NCI-H446 treated with DMSO at 0.1 percent for 48 hours (cell line): ENCODE results near the gene LRRC73.
"Not testable (repeated sequence)": the region's sequence is repeated elsewhere in the genome, so short reads cannot be mapped to it uniquely, and the experiment has no call there.

Experiments
- DNase-seq: peaks from one replicate; lab custom pipeline; 2025; lab: John Stamatoyannopoulos, UW

Gene LRRC73

DNA sequence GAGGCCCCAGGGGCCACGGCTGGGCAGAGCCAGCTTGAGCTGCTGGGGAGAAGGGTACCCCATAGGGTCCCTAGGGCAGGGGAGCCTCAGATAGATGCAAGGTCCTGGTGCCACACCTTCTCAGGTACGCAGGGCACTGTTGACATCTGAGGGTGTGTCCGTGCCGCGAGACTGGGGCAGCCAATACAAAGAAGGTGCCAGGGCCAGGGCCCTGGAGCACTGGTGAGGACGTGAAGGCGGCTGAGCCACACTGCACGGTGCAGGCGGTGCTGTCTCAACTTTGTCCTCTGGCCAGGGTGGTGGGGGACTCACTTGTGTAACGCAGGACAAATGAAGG, 649 bp upstream of the LRRC73 start:
- no peak for DNase-seq

- DNase-seq, result no peak
Measured at GRCh38 chr6:43509142-43509983, 783 bp downstream of the LRRC73 start.

GRCh38 chr6:43508481-43509141, 1.5 kb downstream of the LRRC73 start:
- DNase-seq, result no peak

GRCh38 chr6:43506667-43507471, 3.3 kb downstream of the LRRC73 start:
- peak; percentile 17 for DNase-seq

GRCh38 chr6:43506171-43506570, 4.0 kb downstream of the LRRC73 start:
- DNase-seq, result no peak

GRCh38 chr6:43505718-43506117, 4.4 kb downstream of the LRRC73 start:
- no peak for DNase-seq

GRCh38 chr6:43504756-43505593, 5.2 kb downstream of the LRRC73 start:
- no peak for DNase-seq

- DNase-seq, result no peak
Measured at GRCh38 chr6:43503443-43503842, 6.7 kb downstream of the LRRC73 start.

DNA sequence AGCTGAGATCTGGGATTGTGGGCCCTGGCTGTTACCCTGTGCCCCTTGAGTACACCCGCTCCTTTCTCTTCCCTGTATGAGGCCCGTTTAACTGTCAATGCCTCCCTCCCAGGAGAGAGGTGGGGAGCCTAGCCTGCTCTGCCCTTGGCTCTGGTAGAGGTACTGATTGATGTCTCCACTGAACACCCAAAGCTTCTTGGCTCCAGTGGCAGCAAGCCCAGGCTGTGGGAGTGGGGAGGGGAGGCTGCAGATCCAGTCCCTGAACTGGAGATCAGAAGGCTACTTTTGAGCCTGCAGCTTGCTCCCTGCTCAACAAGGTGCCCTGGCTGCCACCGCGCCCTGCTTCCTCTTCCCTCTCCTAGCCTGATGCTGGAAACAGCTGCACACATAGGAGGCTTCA, 7.5 kb downstream of the LRRC73 start:
- no peak for DNase-seq

- no peak for DNase-seq
Measured at GRCh38 chr6:43500921-43501320, 9.2 kb downstream of the LRRC73 start.

DNA sequence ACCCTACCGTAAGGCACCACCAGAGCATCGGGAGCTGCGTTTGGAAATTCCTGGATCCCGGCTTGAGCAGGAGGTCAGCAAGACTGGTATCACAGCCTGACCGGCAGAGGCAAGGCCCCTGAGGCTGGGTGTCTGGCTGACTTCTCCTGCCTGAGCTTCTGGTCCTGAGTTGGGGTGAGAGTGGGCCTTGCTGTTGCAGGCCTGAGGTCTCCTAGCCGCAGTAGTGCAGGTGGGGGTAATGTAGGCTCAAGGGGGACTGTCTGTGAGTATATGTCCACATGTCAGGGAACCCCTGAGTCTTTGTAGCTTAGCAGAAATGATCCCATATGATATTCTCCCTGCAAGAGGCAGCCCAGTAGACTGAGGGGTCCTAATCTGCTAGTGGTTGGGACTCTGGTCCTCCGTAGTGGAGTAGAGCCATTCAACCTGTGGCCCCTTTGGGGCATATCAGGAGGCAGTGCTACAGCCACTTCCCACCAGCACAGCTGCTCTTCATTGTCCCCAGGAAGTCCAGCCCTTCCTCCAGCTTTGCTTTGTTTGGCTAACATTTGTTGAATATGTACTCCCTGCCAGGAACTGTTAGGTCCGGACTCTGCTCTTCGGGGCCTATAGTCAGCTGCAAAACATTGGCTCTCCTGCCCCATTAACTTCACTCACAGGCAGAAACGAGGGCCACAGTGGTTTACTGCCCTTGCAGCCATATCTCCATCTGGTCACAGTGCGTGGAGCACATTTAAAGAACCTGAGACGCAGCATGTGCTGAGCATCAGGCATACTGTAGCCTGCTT, 10.9 kb downstream of the LRRC73 start:
- DNase-seq, result no peak

- DNase-seq, result not testable (repeated sequence)
Measured at GRCh38 chr6:43498291-43498690, 11.9 kb downstream of the LRRC73 start.

DNA sequence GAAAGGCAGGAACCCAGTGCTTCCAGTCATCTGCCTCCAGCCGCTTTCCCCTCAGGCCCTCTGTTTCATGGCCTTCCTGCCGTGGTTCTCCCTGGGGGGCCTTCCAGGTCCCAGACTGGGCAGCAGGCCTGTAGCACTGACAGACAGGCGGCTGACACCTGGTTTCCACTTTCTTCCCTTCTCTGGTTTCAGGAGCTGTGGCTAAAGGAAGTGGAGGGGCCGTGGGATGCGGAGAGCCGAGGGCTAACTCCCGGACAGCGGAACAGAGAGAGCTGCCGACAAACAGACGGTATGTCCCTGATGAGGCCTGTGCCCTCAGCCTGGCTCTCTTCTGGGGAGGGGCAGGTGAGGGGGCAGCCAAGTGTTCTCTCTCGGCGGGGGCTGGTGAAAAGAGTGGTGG, 12.5 kb downstream of the LRRC73 start:
- DNase-seq, result no peak

- DNase-seq, result no peak
Measured at GRCh38 chr6:43497129-43497396, 13.1 kb downstream of the LRRC73 start.

DNA sequence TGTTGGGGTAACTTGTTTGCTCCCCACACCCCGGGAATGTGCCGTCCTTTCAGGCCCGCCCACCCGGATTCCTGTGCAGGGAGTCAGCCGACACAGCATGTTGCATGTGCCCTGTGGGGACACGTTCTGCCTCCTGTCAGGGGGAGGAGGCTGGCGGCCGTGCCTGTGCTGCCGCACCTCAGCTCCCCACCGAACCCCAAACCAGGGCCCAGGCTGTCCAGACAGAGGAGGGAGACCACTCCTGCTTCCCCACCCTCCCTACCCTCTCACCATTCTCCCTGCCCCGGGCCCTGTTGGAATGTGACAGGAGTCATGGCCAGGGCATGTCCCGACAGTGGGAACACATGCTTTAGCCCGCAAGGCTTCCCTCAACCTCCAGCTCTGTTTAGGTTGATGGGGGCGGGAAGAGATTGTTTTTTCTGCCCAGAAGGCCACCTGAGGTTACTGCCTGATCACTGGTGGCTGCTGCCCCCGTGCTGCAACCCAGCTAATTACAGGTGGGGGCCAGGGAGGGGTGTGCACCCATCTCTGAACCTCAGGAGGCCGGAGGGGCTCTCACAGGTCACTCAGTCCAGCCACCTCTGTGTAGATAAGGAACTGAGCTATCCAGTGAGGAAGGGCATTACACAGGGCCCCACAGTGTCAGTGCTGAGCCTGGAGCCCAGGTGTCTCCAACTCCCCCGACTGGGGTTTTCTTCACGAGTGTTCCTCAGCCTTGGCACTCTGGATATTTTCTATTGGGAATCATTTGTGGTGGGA, 13.6 kb downstream of the LRRC73 start:
- no peak for DNase-seq

DNA sequence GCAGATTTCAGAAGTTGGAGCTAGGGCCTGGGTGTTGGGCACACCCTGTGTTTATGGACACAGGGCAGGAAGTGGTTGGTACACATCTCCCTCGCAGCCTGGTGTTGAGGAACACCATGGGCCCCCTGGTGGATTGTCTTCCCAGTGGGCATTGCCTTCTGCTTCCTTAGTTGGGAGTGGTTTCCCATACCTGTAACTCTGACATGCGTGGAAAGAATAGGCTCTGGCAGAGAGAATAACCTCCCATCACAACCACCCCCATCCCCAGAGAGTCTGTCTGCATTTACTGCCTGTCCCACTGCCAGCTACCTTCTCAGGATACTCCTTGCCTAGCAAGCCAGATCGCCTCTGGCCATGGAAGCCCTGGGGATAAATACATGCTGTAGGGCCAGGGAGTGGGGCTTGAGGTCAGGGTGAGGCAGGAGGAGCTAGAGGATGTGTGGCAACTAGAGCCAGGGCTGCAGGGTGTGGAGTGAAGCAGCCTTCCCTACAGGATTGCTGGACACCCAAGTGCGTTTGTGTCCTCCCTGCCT, 14.7 kb downstream of the LRRC73 start:
- DNase-seq, result no peak

- no peak for DNase-seq
Measured at GRCh38 chr6:43494766-43495165, 15.4 kb downstream of the LRRC73 start.

GRCh38 chr6:43494321-43494720, 15.8 kb downstream of the LRRC73 start:
- DNase-seq, result no peak

- DNase-seq, result no peak
Measured at GRCh38 chr6:43493833-43494232, 16.3 kb downstream of the LRRC73 start.

DNA sequence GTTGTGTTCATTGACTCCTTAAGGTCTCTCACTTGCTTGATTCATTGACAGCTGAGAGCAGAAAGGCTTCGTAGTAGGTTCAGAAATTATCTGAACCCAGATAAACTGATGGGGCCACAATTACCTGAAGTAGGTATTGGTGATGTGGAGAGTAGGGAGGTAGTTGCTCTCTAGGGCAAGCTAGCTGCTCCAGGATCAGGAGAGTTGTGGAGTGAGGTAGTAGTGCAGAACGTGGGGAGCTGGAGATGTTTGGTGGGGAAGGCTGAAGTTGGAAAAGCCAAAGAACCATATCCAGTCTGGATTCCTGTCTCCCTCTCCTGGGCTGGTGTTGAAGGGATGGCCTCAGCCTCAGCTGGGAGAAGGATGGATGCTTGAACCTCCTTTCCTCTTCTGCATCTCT, 16.9 kb downstream of the LRRC73 start:
- DNase-seq, result no peak
